ENCODE data around the gene SYNDIG1.
A peak's percentile ranks its signal among the peaks of the same experiment; 100 is the strongest.

SYNDIG1 gene

DNA sequence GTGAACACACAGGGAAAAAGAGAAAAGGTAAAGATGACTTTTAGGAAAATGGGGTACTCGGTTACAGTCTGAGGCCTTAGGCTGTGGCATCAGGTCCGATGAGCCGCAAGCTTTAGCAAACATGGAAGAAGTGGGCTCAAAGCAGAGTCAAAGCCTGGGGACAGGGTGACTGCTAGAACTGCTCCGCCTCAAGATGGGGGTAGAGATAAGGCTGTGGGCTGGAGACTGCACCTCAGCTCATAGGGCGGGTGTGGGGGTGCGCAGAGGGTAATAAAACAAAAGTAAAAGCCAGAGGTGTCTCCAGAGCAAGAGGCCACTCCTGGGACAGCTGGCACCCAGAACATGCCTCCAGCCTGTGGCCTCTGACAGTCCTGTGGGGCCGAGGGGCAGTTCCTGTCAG, 21.3 kb upstream of the SYNDIG1 start:
- no peak for DNase-seq

GRCh38 chr20:24449026-24449720, 20.3 kb upstream of the SYNDIG1 start:
- DNase-seq = no peak

DNA sequence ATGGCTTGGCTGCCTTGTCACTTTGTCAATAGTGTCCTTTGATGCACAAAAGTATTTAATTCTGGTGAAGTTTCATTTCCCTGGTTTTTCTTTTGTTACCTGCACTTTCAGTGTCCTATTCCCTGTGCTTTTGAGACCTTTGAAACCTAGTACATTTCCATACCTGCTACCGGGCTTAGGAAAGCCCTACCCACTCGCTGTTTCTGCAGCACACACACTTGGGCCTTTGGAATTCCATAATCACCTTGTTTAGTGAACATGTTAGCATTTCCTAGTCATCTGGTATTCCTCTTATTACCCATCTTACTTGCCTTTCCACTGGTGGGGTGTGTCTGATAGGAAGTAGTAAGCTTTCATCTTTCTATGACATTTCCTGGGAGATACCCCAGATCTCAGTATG, 19.3 kb upstream of the SYNDIG1 start:
- DNase-seq = no peak

DNA sequence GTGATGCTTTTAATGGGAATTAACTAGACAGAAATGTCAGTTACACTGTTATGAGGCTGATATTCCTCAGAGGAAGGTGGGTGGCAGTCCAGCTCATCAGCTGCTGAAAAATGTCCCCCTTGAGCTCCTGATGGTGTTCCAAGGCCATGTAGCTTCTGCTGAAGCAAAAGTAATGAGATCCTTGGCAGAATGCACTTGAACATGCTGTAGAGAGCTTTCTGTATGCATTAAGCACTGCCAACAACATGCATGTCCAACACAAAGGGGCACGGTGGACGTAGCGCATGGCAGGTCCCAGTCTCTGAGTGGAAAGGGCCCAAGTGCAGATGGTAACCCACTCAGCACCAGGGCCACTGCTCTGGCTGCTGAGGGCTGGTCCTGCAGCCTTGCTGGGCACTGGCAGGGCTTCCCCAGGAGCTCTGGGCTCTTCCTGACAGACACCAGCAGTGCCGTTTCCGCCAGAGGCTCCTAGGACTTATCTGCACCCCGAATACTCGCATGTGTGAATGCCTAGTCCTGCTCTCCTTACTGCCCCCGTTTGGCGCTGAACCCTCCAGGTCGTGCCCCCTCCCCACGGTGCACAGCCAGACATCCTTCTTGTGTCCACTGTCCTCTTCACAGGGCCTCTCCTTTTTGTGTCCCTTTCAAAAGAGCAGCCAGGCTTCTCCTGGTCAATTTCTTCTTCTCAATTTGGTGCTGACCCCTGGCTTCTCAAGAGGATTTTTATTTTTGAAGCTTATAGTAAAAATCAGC, 18.6 kb upstream of the SYNDIG1 start:
- DNase-seq = no peak

- no peak for DNase-seq
Measured at GRCh38 chr20:24451428-24451827, 18.0 kb upstream of the SYNDIG1 start.

GRCh38 chr20:24452016-24452415, 17.4 kb upstream of the SYNDIG1 start:
- DNase-seq = no peak

- no peak for DNase-seq
Measured at GRCh38 chr20:24452498-24453127, 16.8 kb upstream of the SYNDIG1 start.

GRCh38 chr20:24453869-24454268, 15.6 kb upstream of the SYNDIG1 start:
- no peak for DNase-seq

GRCh38 chr20:24455081-24455480, 14.3 kb upstream of the SYNDIG1 start:
- DNase-seq = no peak

GRCh38 chr20:24456398-24456781, 13.0 kb upstream of the SYNDIG1 start:
- DNase-seq = no peak

- DNase-seq = peak; percentile 57
Measured at GRCh38 chr20:24458436-24458835, 11.0 kb upstream of the SYNDIG1 start.

- DNase-seq = peak; percentile 76
Measured at GRCh38 chr20:24459733-24460132, 9.7 kb upstream of the SYNDIG1 start.

- DNase-seq = no peak
Measured at GRCh38 chr20:24460712-24461111, 8.7 kb upstream of the SYNDIG1 start.

DNA sequence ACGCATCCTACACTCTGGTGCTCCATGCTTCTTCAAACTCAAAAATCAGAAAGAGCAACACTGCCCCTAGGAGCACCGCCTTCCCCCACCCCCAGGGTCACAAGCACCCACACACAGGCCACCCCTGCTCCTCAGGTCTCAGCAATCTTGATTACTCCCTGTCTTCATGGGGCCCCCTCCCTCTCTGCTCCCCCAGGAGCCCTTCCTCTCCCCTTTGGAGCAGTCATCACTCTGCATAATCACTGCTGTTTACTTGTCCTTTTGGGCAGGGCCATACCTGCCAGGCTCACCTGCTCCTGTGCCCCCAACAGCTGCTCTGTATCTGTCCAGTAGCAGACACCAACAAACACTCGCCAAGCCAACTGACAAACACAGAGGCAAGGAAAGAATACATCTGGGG, 7.6 kb upstream of the SYNDIG1 start:
- peak; percentile 46 for DNase-seq

DNA sequence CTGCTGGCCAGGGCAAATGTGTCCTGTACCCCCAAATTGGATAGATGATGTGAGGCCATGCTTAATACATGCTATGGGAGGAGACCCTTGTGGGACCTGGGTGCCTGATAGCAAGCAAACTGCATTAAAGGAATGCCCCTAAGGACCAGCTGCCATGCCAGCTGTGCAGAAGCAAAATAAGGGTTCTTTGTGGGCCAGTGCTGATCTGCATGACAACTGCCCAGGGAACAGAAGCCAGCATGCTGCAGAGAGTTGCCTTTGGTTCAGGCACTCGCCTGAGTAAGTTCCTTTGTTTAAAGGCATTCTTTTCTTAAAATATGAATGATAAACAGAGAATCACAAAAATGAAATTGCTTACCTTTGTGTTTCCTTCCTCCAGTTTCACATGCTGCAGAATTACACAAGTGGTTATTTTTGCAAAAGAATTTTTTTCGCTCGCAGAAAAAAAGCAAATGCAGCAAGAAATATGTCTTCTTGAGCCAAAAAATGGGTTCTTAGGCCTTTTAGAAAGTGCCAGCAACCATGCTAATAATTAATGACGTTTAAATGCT, 6.9 kb upstream of the SYNDIG1 start:
- DNase-seq = peak; percentile 76

DNA sequence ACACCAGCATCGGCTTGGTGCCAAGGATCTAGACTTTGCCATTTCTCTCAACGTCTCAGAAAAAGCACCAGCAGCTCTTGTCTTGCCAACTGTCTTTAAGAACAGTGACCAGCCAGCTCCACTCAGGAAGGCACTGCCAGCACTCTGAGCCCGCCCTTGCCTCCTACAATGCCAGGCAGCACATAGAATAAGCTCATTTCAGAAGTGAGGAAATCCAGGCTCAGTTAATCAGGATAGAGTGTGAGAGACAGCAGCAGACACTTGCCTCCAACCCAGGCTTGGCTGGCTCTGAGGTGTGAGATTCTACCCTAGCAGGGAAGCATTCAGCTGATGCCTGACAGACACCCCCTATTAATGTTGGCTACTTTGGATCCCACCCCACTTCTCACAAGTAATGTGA, 4.3 kb upstream of the SYNDIG1 start:
- DNase-seq = no peak

GRCh38 chr20:24465730-24466129, 3.7 kb upstream of the SYNDIG1 start:
- no peak for DNase-seq

- peak; percentile 77 for DNase-seq
Measured at GRCh38 chr20:24468401-24469115, 871 bp upstream of the SYNDIG1 start.

GRCh38 chr20:24469894-24470745, 691 bp downstream of the SYNDIG1 start:
- DNase-seq = peak; percentile 65

DNA sequence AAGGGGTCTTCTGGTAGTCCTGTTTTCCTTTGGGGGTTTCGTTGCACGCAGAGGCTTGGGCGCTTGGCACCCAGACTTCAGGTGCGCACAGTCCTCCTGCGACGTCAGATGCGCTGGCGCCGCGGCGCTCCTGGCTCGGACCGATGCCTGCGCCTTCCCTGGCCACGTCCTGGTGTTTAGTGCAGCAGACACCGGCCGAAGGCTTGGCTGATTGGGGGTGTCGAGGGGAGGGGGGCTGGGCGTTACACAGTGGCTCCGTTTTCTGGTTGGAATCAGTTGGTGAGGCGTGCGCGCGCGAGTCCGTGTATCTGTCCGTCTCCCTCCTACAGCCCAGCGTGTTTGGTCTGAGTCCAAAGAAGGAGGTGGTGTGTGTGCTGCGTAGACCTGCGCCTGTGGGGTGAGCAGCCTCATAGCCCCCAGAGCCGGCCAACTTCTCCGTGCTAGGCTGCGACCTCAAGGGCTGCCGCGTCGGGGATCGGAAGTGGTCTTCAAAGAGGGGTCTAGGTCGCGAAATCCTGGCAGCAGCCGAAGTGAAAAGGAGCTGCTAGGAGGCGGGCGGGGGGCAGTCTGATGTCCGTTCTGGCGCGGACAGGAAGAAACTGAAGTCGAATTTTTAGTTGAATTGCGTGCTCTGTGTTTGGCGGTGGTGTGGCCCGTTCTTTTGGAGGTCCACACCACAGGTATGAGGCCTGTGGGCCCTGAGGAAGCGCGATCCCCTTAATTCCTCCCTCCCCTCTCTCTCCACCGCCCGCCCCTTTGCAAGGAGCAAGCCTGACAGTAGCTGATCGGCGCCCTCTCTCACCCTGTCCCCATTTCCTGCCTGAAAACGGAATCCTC, 1.5 kb downstream of the SYNDIG1 start:
- DNase-seq = peak; percentile 80

DNA sequence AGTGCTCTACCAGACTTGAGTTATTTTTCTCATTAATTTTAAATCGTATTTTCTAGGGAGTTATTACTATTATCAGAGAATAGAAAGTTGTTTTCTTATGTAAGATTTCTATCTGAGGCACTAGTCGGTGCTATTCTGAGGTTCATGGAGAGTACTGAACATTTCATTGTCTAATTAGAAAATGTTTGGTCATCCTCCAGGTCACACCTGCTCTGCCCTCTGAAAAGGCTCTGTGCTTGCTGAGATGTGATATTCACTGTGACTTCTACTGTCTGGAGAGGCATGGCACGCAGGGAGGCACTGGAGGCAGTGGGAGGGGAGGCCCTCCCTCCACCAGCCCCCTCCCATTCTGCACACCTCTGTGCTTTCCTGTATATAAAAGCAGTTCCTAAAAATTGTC, 3.0 kb downstream of the SYNDIG1 start:
- DNase-seq = no peak
